ENCODE measurements around the gene PTN. TPM values are rescaled to one million over a fixed set of nuclear protein-coding genes. Genes with fewer than 3 reads are reported as not detected.

PTN gene
- total and polyA plus RNA-seq, 12 donors, result 2.1 to 14.6 (median 5.5) TPM

DNA sequence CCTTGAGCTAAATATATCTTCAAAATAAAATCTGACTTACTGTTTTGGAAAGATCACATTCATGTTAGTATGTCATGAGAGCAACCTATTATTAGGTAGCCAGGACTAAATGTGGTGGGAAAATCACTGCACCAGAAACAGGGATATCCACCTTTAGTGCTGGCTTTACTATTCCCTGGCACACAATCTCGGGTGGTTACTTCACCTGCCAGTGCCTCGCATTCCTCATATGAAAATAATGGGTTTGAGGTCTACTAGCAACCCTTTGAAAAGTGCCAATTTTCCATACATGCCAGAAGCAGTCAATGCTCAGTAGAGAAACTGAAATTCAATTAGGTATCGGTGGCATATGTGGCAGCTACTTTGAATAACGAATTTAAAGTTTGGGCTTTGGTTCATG is 36.8 kb downstream of the PTN start:
- Histone ChIP-seq H3K4me3 (no peak overlapping the region), H3K36me3 (replicated peaks in 1 of 2) (no peaks in the 10 kb centered on the region), H3K27me3 (no peaks in the 10 kb centered on the region), H3K4me1 (replicated peaks in 1 of 2) (no peaks in the 10 kb centered on the region), H3K9me3 (replicated peaks in 1 of 3) (no peaks in the 10 kb centered on the region), H3K27ac (no peak overlapping the region)
- no peak for DNase-seq
- 67 to 89% (median 71%) methylated on average over 4 of the region's 4 CpGs for WGBS, 4 donors
- TF ChIP-seq, protein P1, sequence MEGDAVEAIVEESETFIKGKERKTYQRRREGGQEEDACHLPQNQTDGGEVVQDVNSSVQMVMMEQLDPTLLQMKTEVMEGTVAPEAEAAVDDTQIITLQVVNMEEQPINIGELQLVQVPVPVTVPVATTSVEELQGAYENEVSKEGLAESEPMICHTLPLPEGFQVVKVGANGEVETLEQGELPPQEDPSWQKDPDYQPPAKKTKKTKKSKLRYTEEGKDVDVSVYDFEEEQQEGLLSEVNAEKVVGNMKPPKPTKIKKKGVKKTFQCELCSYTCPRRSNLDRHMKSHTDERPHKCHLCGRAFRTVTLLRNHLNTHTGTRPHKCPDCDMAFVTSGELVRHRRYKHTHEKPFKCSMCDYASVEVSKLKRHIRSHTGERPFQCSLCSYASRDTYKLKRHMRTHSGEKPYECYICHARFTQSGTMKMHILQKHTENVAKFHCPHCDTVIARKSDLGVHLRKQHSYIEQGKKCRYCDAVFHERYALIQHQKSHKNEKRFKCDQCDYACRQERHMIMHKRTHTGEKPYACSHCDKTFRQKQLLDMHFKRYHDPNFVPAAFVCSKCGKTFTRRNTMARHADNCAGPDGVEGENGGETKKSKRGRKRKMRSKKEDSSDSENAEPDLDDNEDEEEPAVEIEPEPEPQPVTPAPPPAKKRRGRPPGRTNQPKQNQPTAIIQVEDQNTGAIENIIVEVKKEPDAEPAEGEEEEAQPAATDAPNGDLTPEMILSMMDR (IDR thresholded peaks at IDR 0.05), result no peak
- TF ChIP-seq POLR2A (IDR thresholded peaks at IDR 0.05), result no peak
- intact Hi-C loops (cut with DNase I), result no loop called here

DNA sequence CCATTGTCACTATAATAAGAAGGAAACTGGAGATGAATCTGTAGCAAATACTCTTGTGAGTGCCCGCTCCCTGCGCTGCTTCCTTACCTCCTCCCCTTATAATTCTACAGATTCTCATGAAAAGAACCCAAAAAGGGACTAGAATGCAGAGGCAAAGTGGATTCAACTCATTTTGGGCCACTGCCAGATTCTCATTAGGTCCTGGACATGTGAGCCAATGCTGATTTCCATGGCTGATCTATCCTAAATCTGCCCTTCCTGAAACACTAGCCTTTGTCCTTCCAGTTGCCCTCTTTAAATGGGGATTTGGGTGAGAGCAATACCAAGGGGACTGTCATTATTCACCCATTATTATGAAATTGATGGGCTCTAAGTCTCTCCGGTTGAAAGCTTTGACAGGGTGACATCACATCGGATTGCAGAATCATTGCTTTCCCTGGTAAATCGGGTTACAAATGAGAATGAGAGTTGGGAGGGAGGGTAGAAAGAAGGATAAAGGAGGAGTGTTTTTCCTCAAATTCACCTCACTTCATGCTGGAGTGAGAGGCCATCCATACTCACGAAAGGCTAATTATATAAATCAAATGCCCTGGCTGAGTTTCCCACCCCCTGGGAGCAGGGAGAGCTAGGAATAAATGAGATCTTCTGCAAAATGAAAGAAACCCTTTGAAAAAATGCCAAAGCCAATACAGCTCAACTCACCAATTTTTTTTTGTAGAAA is 37.5 kb downstream of the PTN start:
- TF ChIP-seq POLR2A (IDR thresholded peaks at IDR 0.05), result no peak
- TF ChIP-seq, protein P1 (IDR thresholded peaks at IDR 0.05), result no peak
- intact Hi-C loops (cut with DNase I), result no loop called here
- DNase-seq, result no peak
- no peak overlapping the region for H3K27ac ChIP-seq
- H3K27me3 ChIP-seq, result no peaks in the 10 kb centered on the region
- H3K4me3 ChIP-seq, result no peak overlapping the region
- H3K36me3 ChIP-seq (replicated peaks in 1 of 2), result no peaks in the 10 kb centered on the region
- H3K4me1 ChIP-seq (replicated peaks in 1 of 2), result no peaks in the 10 kb centered on the region
- 59 to 69% (median 66%) methylated on average over 6 of the region's 6 CpGs for WGBS, 4 donors
- H3K9me3 ChIP-seq (replicated peaks in 1 of 3), result no peaks in the 10 kb centered on the region

DNA sequence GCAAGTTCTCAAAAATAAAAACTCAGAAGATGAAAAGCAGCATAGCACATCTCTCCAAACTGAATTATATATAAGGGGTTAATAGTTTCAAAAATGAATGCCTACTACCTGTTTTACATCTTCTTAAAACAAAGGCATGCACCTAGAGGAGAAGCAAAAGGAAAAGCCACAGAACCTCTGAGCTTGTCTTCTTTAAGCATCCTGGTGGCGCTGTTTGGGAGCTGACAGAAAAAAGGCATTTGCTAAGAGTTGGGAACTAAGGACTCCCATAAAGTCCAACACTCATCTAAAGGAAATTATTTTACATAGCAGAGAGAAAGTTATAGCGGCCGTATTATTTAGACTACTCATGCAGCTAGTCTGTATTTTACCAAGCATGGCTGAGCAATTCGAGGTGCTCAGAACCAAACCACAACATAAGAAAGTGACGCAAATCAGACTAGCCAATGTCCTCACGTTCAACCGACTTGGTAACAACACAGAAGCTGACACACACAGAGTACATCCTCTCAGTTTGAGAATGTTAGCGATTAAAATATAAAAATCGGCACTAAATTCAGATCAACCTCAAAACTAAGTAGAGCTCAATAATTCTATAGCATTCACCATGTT is 38.8 kb downstream of the PTN start:
- TF ChIP-seq POLR2A (IDR thresholded peaks at IDR 0.05), result no peak
- TF ChIP-seq, protein P1 (IDR thresholded peaks at IDR 0.05), result no peak
- DNase-seq, result no peak
- Histone ChIP-seq H3K27me3 (no peaks in the 10 kb centered on the region), H3K36me3 (replicated peaks in 1 of 2) (no peaks in the 10 kb centered on the region), H3K27ac (no peak overlapping the region), H3K9me3 (replicated peaks in 1 of 3) (no peaks in the 10 kb centered on the region), H3K4me3 (no peak overlapping the region), H3K4me1 (replicated peaks in 1 of 2) (no peaks in the 10 kb centered on the region)
- WGBS, 4 donors, result 76 to 84% (median 80%) methylated on average over 9 of the region's 9 CpGs
- intact Hi-C loops (cut with DNase I), result no loop called here

DNA sequence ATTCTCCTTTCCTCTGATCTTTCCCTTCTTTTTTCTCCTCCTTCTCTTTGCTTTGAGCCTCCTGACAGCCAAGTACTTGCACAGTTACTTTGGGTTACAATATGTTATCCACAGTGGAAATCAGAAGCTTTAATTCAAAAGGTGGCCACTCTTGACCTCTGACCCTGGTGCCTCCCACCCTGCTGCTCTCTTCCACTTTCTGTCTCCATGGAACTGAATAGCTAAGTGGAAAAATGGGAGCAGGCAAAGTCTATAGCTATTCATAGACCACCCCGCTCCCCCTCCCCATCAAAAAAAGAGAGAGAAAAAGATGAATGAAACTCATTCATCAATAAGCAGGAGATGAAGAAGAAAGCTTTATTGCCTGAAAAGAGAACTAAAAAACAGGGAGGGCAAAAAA is 39.4 kb downstream of the PTN start:
- WGBS, 4 donors, result 85 to 97% (median 93%) methylated on average over 1 of the region's 1 CpG

More for the DNA sequence above, 39.4 kb downstream of the PTN start:
- DNase-seq, result no peak
- H3K27me3 ChIP-seq, result no peaks in the 10 kb centered on the region
- TF ChIP-seq, protein P1 (IDR thresholded peaks at IDR 0.05), result no peak
- TF ChIP-seq POLR2A (IDR thresholded peaks at IDR 0.05), result no peak
- H3K4me3 ChIP-seq, result no peak overlapping the region
- intact Hi-C loops (cut with DNase I), result no loop called here
- H3K36me3 ChIP-seq (replicated peaks in 1 of 2), result no peaks in the 10 kb centered on the region
- no peaks in the 10 kb centered on the region for H3K9me3 ChIP-seq (replicated peaks in 1 of 3)
- no peak overlapping the region for H3K27ac ChIP-seq
- no peaks in the 10 kb centered on the region for H3K4me1 ChIP-seq (replicated peaks in 1 of 2)

Data from adrenal gland (tissue), 12 donors.